C4-2B (cell line): ENCODE data around the gene NT5C1B.

Experiments
- ZFX ChIP-seq: fragments of 450-650 bp; IDR thresholded peaks from 2 replicates; pipeline ENCODE4 v1.6.1; 2017
- TF ChIP-seq, protein P1 (sequence below): fragments of 450-650 bp; conservative IDR thresholded peaks from 2 replicates; pipeline ENCODE4 v1.5.1; 2017; ENCODE audit warnings: mild to moderate bottlenecking

- TF ChIP-seq, protein P1, sequence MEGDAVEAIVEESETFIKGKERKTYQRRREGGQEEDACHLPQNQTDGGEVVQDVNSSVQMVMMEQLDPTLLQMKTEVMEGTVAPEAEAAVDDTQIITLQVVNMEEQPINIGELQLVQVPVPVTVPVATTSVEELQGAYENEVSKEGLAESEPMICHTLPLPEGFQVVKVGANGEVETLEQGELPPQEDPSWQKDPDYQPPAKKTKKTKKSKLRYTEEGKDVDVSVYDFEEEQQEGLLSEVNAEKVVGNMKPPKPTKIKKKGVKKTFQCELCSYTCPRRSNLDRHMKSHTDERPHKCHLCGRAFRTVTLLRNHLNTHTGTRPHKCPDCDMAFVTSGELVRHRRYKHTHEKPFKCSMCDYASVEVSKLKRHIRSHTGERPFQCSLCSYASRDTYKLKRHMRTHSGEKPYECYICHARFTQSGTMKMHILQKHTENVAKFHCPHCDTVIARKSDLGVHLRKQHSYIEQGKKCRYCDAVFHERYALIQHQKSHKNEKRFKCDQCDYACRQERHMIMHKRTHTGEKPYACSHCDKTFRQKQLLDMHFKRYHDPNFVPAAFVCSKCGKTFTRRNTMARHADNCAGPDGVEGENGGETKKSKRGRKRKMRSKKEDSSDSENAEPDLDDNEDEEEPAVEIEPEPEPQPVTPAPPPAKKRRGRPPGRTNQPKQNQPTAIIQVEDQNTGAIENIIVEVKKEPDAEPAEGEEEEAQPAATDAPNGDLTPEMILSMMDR, result no peak
- TF ChIP-seq ZFX, result no peak
These were observed 12.9 kb upstream of the NT5C1B start for GRCh38 chr2:18602298-18602697.
